H4 (cell line): ENCODE measurements around the gene RANBP3. TPM values are rescaled to one million over a fixed set of nuclear protein-coding genes. Genes with fewer than 3 reads are reported as not detected.

ENCODE experiments used
- DNase-seq: peaks from one replicate; pipeline ENCODE4 v3.0.0-alpha.2; 2015; ENCODE audit warnings: low spot score
- total RNA-seq: library from RNA; depleted of rRNA; stranded (reverse); fragments of >200 nt; shearing (Covaris generic); gene quantifications from 2 replicates; pipeline ENCODE4 v1.2.3, GENCODE V29; 2014; rRNA removed

RANBP3 gene
- total RNA-seq, 1 experiment from 2014 or later: 70.6 TPM

DNA sequence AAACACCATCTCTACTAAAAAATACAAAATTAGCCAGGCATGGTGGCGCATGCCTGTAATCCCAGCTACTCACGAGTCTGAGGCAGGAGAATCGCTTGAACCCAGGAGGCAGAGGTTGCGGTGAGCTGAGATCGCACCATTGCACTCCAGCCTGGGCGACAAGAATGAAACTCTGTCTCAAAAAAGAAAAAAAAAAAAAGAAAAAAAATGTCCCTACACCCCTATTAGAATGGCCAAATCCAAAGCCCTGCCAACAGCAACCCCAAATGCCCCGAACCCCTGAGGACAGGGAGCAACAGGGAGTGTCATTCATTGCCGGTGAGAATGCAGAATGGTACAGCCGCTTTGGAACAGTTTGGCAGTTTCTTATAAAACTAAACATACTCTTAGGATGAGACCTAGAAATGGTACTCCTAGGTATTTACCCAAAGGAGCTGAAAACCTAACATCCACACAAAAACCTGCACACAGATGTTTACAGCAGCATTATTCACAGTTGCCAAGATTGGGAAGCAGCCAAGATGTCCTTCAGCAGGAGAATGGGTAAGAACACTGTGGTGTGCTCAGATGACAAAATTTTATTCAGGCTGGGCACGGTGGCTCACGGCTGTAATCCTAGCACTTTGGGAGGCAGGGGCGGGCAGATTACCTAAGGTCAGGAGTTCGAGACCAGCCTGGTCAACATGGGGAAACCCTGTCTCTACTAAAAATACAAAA is 94.6 kb downstream of the RANBP3 start:
- peak; percentile 82 for DNase-seq

GRCh38 chr19:5882421-5882968 is 95.4 kb downstream of the RANBP3 start:
- DNase-seq: no peak

- no peak for DNase-seq
These were observed 96.2 kb downstream of the RANBP3 start for GRCh38 chr19:5881543-5882299.

DNA sequence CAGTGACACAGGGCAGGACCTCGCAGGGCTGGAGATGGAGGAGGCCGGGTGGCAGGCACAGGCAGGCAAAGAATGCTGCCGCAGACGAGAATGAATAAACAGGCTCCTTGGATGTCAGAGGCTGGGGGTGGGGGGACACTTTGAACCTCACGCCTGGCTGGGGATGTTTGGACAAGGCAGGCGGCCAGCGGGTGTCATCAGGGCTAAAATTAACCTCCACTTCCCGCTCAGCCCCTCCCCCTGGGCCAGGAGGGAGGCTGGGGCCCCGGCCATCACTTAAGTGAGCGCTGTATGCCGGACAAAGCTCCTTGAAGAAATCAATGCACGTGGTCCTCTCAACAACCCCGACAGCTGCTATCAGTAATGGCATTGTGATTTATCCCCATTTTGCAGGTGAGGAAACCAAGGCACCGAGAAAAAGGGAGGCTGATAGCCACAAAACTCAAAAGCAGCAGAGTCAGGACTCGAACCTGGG is 97.3 kb downstream of the RANBP3 start:
- peak; percentile 54 for DNase-seq

DNA sequence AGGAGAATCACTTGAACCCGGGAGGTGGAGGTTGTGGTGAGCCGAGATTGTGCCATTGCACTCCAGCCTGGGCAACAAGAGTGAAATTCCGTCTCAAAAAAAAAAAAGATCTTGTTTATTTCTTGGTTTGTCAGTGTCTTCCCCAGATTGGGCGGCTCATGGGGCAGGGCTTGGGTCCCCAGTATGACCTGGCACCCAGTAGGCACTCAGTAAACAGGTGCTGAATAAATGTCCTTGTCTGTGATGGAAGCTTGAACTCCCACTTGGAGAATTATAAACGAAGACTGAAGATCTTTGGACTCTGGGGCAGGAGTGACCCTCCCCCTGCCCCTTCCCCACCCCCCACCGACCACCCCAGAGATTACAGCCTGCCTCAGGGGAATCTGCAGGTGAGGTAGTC is 97.7 kb downstream of the RANBP3 start:
- no peak for DNase-seq

DNA sequence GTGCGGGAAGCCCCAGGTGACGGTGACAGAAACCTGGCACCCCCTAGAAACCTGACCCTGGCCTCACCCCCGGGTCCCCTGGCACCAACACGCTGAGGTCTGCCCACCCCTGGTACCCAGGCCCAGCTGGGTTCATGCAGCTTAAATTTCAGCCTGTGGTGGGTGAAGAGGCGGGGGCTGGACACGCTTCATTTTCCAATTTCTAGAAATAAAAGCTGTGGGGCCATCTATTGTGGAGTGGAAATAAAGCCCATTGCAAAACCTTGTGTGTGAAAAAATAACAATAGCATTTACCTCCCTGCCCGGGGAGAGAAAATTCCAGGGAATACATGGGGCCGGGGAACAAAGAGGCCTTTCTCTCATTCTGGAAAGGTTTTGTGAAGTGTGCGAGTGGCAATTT is 100.1 kb downstream of the RANBP3 start:
- no peak for DNase-seq

- no peak for DNase-seq
These were observed 100.5 kb downstream of the RANBP3 start for GRCh38 chr19:5877427-5877826.

DNA sequence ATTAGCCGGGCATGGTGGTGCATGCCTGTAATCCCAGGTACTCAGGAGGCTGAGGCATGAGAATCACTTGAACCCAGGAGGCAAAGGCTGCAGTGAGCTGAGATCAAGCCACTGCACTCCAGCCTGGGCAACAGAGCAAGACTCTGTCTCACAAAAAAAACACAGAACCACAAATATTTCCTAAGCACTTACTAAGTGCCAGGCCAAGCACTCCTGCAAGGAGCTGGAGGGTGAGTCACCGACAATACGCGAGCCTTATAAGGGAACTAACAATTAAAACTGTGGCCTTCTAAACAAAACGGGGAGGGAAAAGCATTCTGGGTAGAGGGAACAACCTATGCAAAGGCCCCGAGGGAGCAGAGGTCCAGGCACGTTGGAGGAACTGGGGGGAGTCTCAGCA is 103.4 kb downstream of the RANBP3 start:
- peak; percentile 72 for DNase-seq

DNA sequence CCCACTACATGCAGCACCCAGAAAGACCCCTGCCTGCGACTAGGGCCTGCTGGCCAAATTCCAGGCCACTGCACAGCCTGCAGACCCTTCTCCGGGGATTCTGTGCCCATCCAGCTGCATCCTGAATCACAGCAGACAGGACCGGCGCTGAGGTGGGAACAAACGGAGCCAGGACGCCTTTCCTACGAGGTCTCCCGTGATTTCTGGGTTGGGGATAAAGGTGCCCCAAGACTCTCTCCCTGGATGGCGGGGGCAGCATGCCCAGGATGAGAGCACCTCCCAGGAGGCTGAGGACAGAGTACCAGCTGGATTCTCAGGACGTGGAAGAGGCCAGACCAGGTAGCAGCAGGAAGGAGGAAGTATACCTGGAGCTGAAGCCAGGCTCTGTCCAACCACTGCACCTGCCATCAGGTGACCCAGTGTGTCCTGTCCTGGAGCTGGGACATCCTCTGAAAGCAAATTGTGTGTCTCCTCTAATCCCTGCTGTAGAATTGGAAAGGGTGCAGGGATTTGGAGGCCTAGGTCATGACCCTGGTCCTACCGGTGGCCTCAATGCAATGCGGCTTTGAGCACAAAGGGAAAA is 104.2 kb downstream of the RANBP3 start:
- DNase-seq: no peak

- DNase-seq: no peak
These were observed 107.0 kb downstream of the RANBP3 start for GRCh38 chr19:5870986-5871394.

GRCh38 chr19:5867201-5868136 is 110.5 kb downstream of the RANBP3 start:
- DNase-seq: no peak

Other genes with a start within 250 kb of the RANBP3 start
- gene PRR22, start 193.4 kb downstream of the RANBP3 start, total RNA-seq: 0.25 TPM in 1 of 2 replicates, not detected in the other
- 23.2 and 28.1 TPM in 2 replicates for gene DUS3L, start 187.0 kb downstream of the RANBP3 start, total RNA-seq
- gene NRTN, start 173.1 kb downstream of the RANBP3 start, total RNA-seq: 0.06 and 0.23 TPM in 2 replicates
- gene FUT6, start 138.4 kb downstream of the RANBP3 start, total RNA-seq: not detected in 2 replicates
- not detected in 2 replicates for gene FUT3, start 126.7 kb downstream of the RANBP3 start, total RNA-seq
- not detected in 2 replicates for gene FUT5, start 107.6 kb downstream of the RANBP3 start, total RNA-seq
- gene NDUFA11, start 74.3 kb downstream of the RANBP3 start, total RNA-seq: 281 and 301 TPM in 2 replicates
- 1.0 and 3.1 TPM in 2 replicates for gene VMAC, start 73.3 kb downstream of the RANBP3 start, total RNA-seq
- gene CAPS, start 63.9 kb downstream of the RANBP3 start, total RNA-seq: 0.08 and 0.66 TPM in 2 replicates
- 4.9 and 5.7 TPM in 2 replicates for gene RFX2, start 132.4 kb upstream of the RANBP3 start, total RNA-seq
- gene ACSBG2, start 157.5 kb upstream of the RANBP3 start, total RNA-seq: not detected in 2 replicates